AG09309 (cell line): Measurements from ENCODE around the gene KCNQ2.

Experiments used
- DNase-seq: peaks from one replicate; pipeline ENCODE4 v3.0.0-alpha.2; 2010; ENCODE audit warnings: low read depth
- H3K4me3 ChIP-seq: 2 replicates; pipeline ENCODE4 v1.5.1; 2011; ENCODE audit warnings: mild to moderate bottlenecking, low read depth, low read length, moderate library complexity; ENCODE audit not compliant: control insufficient read depth
- CTCF ChIP-seq: IDR thresholded peaks from 2 replicates; pipeline ENCODE4 v1.5.1; 2011; ENCODE audit warnings: mild to moderate bottlenecking, low read depth, low read length, inconsistent platforms; ENCODE audit not compliant: insufficient read depth, control insufficient read depth; ENCODE audit errors: missing control alignments

The KCNQ2 gene

GRCh38 chr20:63497946-63498935, 25.8 kb upstream of the KCNQ2 start:
- H3K4me3 ChIP-seq, result no peak overlapping the region
- no peak for DNase-seq
- no peak for TF ChIP-seq CTCF

DNA sequence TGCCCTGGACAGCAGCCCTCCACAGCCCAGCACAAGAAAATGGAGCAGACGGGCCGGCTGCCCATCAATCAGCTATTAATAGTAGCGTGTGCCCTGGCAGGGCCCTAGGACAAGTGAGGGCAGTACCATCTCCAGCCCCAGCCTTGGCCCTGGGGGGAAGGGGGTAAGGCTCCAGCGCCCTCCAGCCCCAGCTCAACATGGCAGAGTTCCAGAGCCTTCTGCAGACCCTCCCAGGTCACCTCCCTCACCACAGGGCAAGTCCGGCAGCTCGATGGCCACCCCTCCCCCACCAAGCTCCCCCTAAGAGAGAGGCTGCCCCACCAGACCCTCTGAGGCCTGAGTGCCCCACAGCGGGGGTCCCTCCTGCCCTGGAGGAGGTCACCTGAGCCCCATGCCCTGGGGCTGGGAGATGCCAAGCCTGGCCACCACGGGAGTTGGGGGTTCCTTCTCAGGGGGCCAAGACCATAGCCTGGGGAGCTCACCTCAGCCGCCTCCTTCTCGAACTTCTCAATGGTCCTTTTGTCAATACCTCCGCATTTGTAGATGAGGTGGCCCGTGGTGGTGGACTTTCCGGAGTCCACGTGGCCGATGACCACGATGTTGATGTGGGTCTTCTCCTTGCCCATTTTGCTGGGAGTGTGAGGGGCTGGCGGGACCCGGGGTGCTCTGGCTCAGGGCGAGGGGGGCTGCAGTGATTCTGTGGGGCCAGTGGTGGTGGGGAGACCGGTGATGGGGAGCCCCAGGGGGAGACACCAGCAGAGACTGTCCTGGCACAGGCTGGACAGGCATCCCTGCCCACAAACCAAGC, 24.9 kb upstream of the KCNQ2 start:
- DNase-seq, result no peak
- no peak for TF ChIP-seq CTCF
- H3K4me3 ChIP-seq, result no peak overlapping the region

GRCh38 chr20:63496596-63497120, 24.2 kb upstream of the KCNQ2 start:
- H3K4me3 ChIP-seq, result no peak overlapping the region
- TF ChIP-seq CTCF, result no peak
- DNase-seq, result no peak

DNA sequence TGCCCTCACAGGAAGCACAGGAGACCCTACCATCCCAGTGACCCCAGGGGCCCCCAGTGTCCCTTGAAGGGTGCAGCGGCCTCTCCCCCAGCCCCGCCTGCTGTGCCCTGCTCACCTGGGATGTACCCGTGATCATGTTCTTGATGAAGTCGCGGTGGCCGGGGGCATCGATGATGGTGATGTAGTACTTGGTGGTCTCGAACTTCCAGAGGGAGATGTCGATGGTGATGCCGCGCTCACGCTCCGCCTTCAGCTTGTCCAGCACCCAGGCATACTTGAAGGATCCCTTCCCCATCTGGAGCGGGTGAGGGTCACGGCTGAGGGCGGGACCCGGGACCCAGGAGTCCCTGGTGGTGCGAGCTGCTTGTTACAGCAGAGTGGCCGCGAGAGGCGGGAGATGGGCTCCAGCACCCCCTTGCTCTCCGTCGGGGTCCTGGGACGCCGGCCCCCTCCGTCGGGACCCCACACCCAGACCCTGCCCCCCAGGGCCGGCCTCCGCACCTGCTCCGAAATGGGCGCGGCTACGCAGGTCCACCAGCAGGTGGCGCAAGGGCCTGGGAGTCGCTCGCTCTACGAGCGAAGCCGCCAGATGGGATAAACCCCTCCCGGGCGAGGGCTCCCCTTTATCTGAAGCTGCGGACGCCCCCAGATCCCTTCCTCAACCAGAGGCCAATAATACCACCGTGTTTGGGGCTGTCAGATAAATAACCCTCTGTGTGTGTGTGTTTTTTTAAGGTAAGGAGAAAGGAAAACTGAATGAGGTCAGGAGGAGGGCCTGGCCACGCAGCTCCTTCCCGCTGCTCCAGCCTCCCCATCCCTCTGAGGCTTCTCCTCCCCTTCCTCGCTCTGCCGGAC, 23.5 kb upstream of the KCNQ2 start:
- no peak for DNase-seq
- no peak overlapping the region for H3K4me3 ChIP-seq
- peak; percentile 94 for TF ChIP-seq CTCF

- DNase-seq, result no peak
- TF ChIP-seq CTCF, result no peak
- H3K4me3 ChIP-seq, result no peak overlapping the region
These were observed 22.8 kb upstream of the KCNQ2 start for GRCh38 chr20:63495167-63495720.
